ENCODE data around the gene LRRC41. TPM values are rescaled to one million over a fixed set of nuclear protein-coding genes. Genes with fewer than 3 reads are reported as not detected.

Gene LRRC41
- total RNA-seq, 1 donor from 2014 or later: 58.4 TPM

DNA sequence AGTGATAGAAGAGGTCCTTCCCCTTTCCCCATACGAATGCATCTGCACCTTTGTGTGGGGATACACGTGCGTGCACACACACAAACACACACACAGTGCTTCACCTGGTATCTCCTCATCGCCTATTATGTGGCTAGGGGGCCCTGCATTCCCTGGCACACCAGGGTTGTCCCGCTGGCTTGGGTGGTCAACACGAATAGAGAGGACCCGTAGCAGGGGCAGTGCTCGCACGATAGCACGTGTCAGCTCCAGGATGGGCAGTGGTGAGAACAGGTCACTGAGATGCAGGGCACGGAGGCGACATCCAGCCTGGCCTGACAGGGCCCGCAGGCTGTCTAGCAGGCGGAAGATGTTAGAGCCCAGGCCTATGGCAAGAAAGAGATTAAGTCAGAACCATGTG lies 22.4 kb downstream of the LRRC41 start:
- Histone ChIP-seq H3K9me3 (no peaks in the 10 kb centered on the region), H3K27me3 (no peaks in the 10 kb centered on the region), H3K27ac (no peak overlapping the region), H3K36me3 (peaks cover 2 to 50% of the 10 kb centered on the region in 2 donors), H3K4me3 (no peak overlapping the region), H3K4me1 (no peaks in the 10 kb centered on the region)
- DNase-seq (ENCODE audit: extremely low spot score in 2 of 2): no peak
- TF ChIP-seq POLR2AphosphoS5 (IDR thresholded peaks at IDR 0.05; ENCODE audit: insufficient read depth in 1 of 2, low read depth in 1 of 2): no peak
- TF ChIP-seq, protein P1, sequence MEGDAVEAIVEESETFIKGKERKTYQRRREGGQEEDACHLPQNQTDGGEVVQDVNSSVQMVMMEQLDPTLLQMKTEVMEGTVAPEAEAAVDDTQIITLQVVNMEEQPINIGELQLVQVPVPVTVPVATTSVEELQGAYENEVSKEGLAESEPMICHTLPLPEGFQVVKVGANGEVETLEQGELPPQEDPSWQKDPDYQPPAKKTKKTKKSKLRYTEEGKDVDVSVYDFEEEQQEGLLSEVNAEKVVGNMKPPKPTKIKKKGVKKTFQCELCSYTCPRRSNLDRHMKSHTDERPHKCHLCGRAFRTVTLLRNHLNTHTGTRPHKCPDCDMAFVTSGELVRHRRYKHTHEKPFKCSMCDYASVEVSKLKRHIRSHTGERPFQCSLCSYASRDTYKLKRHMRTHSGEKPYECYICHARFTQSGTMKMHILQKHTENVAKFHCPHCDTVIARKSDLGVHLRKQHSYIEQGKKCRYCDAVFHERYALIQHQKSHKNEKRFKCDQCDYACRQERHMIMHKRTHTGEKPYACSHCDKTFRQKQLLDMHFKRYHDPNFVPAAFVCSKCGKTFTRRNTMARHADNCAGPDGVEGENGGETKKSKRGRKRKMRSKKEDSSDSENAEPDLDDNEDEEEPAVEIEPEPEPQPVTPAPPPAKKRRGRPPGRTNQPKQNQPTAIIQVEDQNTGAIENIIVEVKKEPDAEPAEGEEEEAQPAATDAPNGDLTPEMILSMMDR (IDR thresholded peaks at IDR 0.05): no peak
- no peak for TF ChIP-seq POLR2A (IDR thresholded peaks at IDR 0.05)
- intact Hi-C loops (cut with DNase I): no loop called here

DNA sequence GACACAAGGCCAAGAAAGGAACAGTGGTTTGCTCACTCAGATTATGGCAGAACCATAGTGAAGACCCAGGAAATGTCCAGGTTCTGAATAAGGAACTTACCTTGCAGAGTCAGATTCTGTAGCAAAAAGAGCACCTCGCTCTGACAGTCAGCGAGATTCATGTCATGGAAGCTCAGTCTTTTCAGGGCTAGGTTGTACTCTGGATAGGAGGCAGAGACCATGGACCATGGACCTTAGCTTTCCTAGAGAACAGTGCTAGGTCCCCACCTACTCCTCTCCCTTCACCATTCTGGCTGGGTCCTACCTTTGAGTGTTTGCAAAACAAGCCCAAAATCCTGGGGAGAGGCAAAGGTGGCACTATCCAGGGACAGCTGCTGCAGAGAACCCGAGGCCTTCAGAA lies 23.3 kb downstream of the LRRC41 start:
- intact Hi-C loops (cut with DNase I): no loop called here
- no peaks in the 10 kb centered on the region for H3K4me1 ChIP-seq
- H3K4me3 ChIP-seq: no peak overlapping the region
- H3K27ac ChIP-seq: no peak overlapping the region
- DNase-seq (ENCODE audit: extremely low spot score in 2 of 2): no peak
- H3K9me3 ChIP-seq: no peaks in the 10 kb centered on the region
- TF ChIP-seq POLR2A (IDR thresholded peaks at IDR 0.05) (no peak), POLR2AphosphoS5 (IDR thresholded peaks at IDR 0.05; ENCODE audit: insufficient read depth in 1 of 2, low read depth in 1 of 2) (no peak)
- TF ChIP-seq, protein P1 (IDR thresholded peaks at IDR 0.05): no peak
- H3K27me3 ChIP-seq: no peaks in the 10 kb centered on the region
- H3K36me3 ChIP-seq: peaks cover 2 to 41% of the 10 kb centered on the region in 2 donors

DNA sequence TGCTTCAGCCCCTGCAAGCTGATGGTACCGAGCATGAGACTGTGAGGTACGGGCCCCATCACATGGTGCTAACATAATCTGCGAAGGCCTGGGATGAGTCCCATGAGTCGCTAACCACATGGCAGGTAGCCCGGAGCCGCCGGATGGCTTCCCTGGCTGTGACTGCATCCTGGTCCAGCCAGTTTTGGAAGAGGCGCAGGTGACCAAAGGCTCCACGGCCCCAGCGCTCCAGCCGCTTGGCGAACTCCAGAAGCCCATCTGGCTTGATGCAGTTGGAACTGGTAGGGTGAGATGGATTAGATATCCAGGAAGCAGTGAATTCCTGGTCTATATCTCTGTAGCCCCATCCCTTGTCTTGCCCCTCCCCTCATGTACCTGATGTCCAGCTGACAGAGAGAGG lies 24.6 kb downstream of the LRRC41 start:
- Histone ChIP-seq H3K27me3 (no peaks in the 10 kb centered on the region), H3K4me1 (no peaks in the 10 kb centered on the region), H3K27ac (no peak overlapping the region), H3K9me3 (no peaks in the 10 kb centered on the region), H3K4me3 (no peak overlapping the region), H3K36me3 (peaks cover 2 to 31% of the 10 kb centered on the region in 2 donors)
- TF ChIP-seq POLR2A (IDR thresholded peaks at IDR 0.05) (no peak), POLR2AphosphoS5 (IDR thresholded peaks at IDR 0.05; ENCODE audit: insufficient read depth in 1 of 2, low read depth in 1 of 2) (no peak)
- TF ChIP-seq, protein P1 (IDR thresholded peaks at IDR 0.05): no peak
- intact Hi-C loops (cut with DNase I): no loop called here
- DNase-seq (ENCODE audit: extremely low spot score in 2 of 2): no peak

DNA sequence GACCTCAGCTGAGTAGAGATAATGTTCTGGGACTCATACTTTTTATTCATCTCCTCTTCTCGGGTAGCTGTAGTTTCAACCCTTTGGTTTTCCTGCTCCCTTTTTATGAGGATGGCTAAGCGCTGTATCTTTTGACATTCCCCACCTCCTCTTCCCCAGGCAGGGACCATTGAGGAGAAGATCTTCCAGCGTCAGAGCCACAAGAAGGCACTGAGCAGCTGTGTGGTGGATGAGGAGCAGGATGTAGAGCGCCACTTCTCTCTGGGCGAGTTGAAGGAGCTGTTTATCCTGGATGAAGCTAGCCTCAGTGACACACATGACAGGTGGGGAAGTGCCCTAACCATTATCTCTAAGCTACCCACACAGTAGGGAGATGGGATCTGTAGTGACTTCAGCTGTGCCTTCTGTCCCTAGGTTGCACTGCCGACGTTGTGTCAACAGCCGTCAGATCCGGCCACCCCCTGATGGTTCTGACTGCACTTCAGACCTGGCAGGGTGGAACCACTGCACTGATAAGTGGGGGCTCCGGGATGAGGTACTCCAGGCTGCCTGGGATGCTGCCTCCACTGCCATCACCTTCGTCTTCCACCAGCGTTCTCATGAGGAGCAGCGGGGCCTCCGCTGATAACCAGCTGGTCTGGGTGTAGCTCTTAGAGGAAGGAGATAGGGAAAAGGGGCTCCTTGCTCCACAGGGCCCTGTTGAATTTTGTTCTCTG lies 25.6 kb downstream of the LRRC41 start:
- H3K9me3 ChIP-seq: no peaks in the 10 kb centered on the region
- no peaks in the 10 kb centered on the region for H3K27me3 ChIP-seq
- no peak overlapping the region for H3K4me3 ChIP-seq
- DNase-seq (ENCODE audit: extremely low spot score in 2 of 2): no peak
- no peaks in the 10 kb centered on the region for H3K4me1 ChIP-seq
- no peak overlapping the region for H3K27ac ChIP-seq
- TF ChIP-seq POLR2A (IDR thresholded peaks at IDR 0.05): no peak
- TF ChIP-seq POLR2AphosphoS5 (IDR thresholded peaks at IDR 0.05; ENCODE audit: insufficient read depth in 1 of 2, low read depth in 1 of 2): no peak
- TF ChIP-seq, protein P1 (IDR thresholded peaks at IDR 0.05): no peak
- intact Hi-C loops (cut with DNase I): no loop called here
- peaks cover 2 to 25% of the 10 kb centered on the region in 2 donors for H3K36me3 ChIP-seq

DNA sequence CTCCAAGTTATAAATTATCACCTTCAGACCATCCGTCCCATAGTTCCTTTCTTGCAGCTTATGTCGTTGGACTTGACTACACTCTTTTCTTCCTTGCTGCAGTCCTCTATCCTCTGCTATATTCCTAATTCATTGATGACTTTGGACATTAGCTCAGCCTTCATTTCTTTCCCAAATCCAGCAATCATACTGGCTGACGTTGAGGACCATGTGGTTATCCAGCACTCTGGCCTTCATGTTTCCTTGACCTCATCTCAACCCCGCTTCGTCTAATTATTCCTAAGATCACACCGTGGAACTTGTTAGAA lies 28.4 kb downstream of the LRRC41 start:
- Histone ChIP-seq H3K27ac (no peak overlapping the region), H3K27me3 (no peaks in the 10 kb centered on the region), H3K9me3 (no peaks in the 10 kb centered on the region), H3K36me3 (peaks cover 0 to 9% of the 10 kb centered on the region in 2 donors), H3K4me1 (no peaks in the 10 kb centered on the region), H3K4me3 (no peak overlapping the region)
- DNase-seq (ENCODE audit: extremely low spot score in 2 of 2): no peak
- TF ChIP-seq POLR2AphosphoS5 (IDR thresholded peaks at IDR 0.05; ENCODE audit: insufficient read depth in 1 of 2, low read depth in 1 of 2): no peak
- TF ChIP-seq POLR2A (IDR thresholded peaks at IDR 0.05): no peak
- TF ChIP-seq, protein P1 (IDR thresholded peaks at IDR 0.05): no peak
- intact Hi-C loops (cut with DNase I): no loop called here
